Germinal center (tissue), 1 donor: ENCODE results near the gene PRR29.
"Not testable (repeated sequence)": the region's sequence is repeated elsewhere in the genome, so short reads cannot be mapped to it uniquely, and the experiment has no call there.

Experiments used
- DNase-seq: peaks from one replicate; pipeline ENCODE4 v3.0.0; 2012; ENCODE audit warnings: mixed read lengths, low spot score

Gene PRR29

DNA sequence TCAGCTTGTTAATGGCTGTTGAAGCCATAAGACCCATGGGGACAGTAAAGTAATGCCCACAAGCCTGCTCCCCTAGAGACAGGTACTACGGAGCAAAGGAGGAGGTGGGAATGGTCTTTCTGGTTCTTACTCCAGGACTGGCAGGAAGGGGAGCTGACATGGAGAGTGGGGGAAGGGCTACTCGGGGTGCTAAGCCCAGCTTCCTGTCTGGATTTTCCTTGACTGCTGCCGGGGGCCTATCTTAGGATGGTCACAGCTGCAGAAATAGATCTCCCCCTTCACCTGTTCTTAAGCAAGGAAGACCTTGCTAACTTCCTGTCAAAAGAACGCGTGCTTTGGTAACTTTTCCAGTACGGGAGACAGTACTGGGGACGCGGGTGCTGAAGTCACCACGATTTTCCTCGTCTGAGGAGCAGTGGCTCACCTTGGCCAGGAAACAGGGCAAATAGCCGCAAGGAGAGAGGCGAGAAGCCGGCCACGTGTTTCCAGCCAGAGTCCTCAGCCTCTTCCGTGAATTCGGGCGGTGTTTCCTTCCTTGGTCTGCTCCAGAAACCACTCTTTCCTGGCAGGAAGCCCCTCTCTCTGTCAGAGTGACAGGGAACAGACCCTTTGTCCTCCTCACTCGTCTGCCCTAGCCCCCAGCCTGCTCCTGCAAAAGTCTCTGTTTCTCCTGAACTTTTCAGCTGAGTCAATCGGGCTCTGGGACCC is 656 bp upstream of the PRR29 start:
- no peak for DNase-seq

GRCh38 chr17:63998721-63999679 is 849 bp downstream of the PRR29 start:
- DNase-seq: peak; percentile 28

DNA sequence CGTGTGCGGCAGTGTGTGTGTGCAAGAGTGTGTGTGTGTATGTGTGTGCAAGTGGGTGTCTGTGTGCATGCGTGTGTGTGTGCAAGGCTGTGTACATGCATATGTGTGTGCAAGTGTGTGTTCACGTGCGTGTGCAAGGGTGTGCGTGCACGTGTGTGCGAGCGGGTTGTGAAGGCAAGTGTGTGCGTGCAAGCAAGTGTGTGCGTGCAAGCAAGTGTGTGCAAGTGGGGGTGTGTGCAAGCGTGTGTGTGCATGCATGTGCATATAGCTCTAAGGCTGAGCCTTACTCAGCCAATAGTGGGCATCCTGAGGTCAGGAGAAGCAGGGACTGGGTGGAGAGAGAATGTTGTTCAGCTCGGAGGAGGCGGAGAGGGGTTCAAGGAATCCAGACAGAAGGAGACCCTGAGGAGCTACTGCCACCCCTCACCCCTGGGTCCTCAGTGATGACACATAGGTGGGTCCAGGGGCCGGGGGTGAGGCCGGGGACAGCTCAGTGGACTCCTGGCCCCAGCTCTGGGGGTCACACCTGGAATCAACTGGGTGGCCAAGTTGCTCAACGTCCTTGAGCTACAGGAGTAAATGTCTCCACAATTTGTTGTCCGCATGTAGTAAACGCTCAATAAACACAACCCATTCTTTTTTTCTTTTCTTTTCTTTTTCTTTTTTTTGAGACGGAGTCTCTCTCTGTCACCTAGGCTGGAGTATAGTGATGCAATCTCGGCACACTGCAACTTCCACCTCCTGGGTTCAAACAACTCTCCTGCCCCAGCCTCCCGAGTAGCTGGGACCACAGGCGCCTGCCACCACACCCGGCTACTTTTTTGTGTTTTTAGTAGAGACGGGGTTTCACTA is 1.8 kb downstream of the PRR29 start:
- DNase-seq: no peak

GRCh38 chr17:64001091-64001579 is 3.0 kb downstream of the PRR29 start:
- no peak for DNase-seq

- DNase-seq: no peak
These were observed 3.8 kb downstream of the PRR29 start for GRCh38 chr17:64001763-64002529.

- no peak for DNase-seq
These were observed 4.7 kb downstream of the PRR29 start for GRCh38 chr17:64002658-64003525.

DNA sequence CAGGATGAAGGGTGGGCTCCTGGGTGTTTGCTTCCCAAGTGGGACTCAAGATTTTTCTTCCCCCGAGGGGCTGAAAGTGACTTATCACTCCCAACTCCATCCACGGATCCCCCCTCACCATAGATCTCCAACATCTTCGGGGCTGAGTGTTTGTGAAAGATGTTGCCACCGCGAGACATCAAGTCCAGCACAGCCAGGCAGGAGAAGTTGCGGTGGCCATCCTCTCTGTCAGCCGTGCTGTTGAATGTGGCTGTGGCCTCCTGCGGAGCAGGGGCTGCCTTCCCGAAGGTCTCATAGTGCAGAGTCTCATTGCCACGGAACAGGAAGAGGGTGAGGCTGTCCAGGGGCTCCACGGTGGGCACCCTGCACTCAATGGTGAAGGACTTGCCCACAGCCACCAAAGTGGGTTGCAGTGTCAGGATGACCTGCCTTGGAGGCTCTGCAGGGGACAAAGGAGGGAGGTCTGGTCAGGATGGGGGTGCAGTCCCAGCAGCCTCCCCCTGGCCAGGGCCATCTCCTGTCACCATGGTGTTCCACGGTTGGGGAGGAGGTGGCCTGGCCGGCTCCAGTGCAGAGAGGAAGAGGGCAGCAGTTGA is 5.5 kb downstream of the PRR29 start:
- no peak for DNase-seq

- no peak for DNase-seq
These were observed 6.1 kb downstream of the PRR29 start for GRCh38 chr17:64004218-64004770.

DNA sequence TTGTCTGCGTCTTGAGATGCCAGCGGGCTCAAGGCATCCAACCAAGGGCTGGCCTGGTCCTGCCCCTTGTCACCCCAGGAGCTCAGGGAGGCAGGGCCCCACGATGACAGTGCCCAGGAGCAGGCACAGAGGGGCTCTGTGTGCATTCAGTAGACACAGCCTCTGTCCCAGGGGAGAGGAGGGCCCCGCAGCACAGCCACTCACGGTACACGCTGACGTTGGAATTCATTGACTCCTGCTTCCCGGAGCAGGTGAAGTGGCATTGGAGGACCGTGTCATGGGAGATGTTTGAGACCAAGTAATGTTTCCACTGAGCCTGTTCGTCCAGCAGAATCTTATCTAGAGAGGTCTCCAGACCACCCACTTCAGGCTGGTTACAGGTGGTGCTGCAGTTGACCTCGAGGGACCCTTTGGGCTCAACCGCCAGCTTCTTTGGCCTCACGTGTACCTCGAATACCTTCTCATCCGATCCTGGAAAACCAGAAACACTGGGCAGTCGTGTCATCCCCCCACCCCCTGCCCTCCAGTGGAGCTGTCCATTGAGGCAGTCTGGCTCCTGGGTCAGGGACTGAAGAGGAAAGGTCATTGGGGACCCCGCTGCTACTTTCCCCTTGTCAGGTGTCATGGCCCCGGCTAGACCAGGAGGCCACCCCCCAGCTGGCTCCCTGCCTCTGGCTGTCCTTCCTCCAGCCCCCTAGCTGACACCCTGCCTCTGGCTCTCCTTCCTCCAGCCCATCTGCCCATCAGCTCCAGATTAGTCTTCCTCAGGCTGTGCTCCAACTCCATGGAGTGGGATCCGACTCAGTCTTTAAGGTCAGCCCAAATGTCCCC is 7.0 kb downstream of the PRR29 start:
- no peak for DNase-seq

DNA sequence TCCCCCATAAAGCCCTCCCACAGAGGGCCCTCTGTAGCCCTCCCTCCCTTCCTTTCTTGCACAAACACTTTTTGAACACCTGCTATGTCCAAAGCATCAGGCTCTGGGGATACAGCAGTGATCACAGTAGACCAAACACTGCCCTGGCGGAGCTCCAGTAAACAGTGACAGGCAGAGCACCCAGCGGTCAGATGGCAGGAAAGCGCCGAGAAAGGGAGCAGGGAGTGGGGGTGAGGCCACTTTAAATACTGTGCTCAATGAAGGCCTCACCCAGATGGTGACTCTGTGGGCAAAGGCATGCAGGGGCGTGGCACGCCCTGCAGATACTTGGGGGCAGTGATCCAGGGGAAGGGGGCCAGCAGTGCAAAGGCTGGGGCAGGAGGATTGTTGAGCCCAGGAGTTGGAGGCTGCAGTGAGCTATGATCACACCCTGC is 7.6 kb downstream of the PRR29 start:
- DNase-seq: no peak

DNA sequence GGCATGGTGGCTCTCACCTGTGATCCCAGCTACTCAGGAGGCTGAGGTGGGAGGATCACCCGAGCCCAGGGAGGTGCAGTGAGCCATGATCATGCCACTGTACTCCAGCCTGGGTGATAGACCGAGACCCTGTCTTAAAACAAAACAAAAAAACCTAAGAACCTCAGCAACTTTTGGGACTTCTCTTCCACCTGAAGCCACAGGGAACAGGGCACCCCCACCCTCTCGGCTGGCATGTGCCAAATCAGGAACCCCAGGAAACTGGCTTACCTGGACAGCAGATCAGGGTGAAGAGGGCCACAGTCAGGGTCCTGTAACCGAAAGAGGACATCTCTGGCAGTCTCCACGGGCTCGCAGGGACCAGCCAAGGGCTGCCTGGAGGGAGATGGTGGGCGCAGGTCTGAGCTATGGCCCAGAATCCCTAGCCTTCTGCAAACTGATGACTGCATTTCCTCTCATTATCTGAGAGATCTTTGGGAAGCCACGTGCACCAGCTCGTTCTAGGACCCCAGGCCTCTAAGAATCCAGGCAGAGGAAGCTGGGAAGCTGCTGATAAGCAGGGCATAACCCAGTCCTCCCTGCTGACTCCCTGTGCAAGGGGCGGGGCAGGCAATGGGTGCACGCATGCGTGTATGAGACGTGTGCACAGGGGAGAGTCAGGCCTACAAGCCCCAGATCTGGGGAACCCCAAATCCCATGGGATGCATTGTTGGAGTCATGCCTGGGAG is 8.4 kb downstream of the PRR29 start:
- DNase-seq: no peak

- not testable (repeated sequence) for DNase-seq
These were observed 9.1 kb downstream of the PRR29 start for GRCh38 chr17:64007089-64007837.

DNA sequence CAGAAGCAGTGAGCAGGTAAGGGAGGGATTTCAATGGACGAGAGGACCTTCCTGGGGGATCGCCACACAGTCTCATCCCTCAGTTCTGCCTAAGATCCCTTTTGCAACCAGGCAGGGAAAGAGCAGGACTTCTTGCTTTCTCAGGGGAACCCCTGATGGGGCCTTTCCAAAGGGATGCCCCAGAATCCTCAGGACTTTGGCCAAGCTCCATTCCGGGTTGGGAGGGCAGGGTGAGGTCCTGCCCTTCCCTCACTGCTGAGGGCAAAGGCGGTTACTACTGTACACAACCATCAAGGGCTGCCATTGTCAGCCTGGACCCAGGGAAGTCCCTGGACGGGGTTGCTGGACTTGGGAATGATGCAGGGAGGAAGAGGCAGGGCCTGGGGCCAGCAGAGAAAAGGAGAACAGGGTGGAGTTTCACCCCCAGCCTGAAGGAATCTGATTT is 9.7 kb downstream of the PRR29 start:
- no peak for DNase-seq

DNA sequence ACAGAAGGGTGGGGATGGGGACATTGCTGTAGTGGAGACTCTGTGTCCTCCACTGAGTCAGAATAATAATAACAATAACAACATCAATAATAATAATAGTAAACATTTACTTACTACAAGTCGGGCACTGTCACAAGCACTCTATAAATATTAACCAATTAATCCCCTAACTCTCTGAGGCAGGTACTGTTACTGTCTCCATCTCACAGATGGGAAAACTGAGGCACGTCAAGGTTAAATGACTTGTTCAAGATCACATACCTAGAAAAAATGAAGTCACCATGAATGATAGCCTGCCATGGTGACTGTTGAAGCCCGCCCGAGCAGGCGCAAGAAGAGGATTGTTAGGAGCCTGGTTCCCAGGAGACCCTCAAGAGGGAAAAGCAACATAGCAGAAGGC is 10.2 kb downstream of the PRR29 start:
- DNase-seq: no peak

DNA sequence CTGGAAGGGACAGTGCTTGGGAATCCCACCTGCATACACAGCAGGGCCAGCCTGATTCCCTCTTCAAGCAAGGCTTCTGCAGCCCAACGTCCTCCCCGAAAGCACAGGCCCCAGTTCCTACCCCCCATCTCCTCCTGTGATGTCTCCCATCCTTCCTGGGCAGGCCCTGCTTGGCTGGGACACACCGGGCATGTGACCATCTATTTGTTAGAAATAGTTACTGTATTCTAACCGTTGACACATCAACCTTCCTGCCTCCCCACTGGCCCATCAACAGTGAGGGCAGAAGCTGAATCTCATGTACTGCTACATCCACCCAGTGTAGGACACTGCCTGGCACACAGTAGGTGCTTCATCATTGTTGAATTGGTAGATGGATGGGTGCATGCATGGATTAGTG is 10.7 kb downstream of the PRR29 start:
- DNase-seq: no peak

DNA sequence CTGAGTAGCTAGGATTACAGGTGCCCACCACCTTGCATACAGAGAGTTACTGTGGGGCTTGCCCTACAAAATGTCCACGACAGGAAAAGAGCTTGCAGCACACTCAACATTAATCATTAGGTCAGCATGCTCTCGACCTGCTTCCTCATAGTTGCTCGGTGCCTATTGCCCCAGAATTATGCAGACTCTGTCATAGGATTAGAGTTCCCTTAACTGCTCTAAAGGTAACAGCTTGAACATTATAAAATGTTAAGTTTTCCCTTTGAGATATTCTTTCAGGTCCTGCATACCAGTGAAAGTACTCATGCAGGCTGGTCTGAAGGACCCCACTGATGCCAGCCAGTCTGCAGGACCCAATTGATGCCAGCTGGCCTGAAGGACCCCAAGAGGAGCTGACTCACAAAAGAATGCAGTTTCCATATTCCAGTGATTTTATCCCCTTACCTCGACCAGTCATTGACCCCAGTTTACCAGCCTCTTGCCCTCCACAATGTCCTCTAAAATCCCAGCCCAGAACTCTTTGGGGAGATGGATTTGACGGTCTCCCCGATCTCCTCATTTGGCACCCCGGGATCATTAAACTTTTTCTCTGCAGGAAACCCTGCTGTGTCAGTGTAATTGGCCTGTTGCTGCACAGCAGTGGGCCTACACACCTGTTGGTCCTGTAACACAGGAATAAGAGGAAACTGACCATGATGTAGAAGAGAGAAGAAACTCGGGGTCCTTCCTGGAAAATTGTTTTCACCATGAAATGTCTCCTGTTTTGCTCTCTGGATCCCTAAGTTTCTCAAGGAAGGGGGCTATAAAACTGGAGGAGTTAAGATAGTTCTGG is 11.6 kb downstream of the PRR29 start:
- DNase-seq: no peak
